Measurements from ENCODE around the gene SLAMF9.

Gene SLAMF9

GRCh38 chr1:159902541-159902940 is 51.5 kb downstream of the SLAMF9 start:
- Histone ChIP-seq H3K9me3 (replicated peaks; ENCODE audit: insufficient read depth, low read length) (no peaks in the 10 kb centered on the region), H3K9ac (ENCODE audit: low read length) (no peak overlapping the region), H3K27me3 (replicated peaks; ENCODE audit: insufficient read depth, low read length) (no peaks in the 10 kb centered on the region), H3K79me2 (ENCODE audit: low read length) (no peaks in the 10 kb centered on the region), H2AFZ (ENCODE audit: low read length) (no peak overlapping the region), H4K20me1 (ENCODE audit: insufficient read depth, low read length) (no peaks in the 10 kb centered on the region), H3K4me1 (ENCODE audit: low read length) (no peaks in the 10 kb centered on the region), H3K27ac (ENCODE audit: low read length) (no peak overlapping the region), H3K36me3 (replicated peaks; ENCODE audit: insufficient read depth, low read length) (no peaks in the 10 kb centered on the region), H3K4me2 (ENCODE audit: low read depth, low read length) (no peak overlapping the region), H3K9me2 (replicated peaks; ENCODE audit: insufficient read depth, low read length) (no peaks in the 10 kb centered on the region), H3F3A (ENCODE audit: insufficient read depth, low read length) (no peaks in the 10 kb centered on the region), H3K4me3 (ENCODE audit: low read length) (no peak overlapping the region)
- no peak for TF ChIP-seq EZH2 (optimal IDR thresholded peaks at IDR 0.05; ENCODE audit: low read depth, low read length)
- TF ChIP-seq CTCF (IDR thresholded peaks at IDR 0.05; ENCODE audit: low read length), result no peak
- TF ChIP-seq EZH2phosphoT487 (IDR thresholded peaks at IDR 0.05; ENCODE audit: low read length), result no peak
- DNase-seq, result no peak

All from MM.1S (cell line).